Fibroblast of lung (primary cell): ENCODE data around the gene DSPP.

ENCODE experiments used
- EZH2 ChIP-seq: IDR thresholded peaks from 2 replicates; pipeline ENCODE4 v1.5.1; 2012; ENCODE audit warnings: low read length, control low read depth, mild to moderate bottlenecking; ENCODE audit errors: missing control alignments
- TF ChIP-seq, protein P1 (sequence below), 2 donors: IDR thresholded peaks in 1 of 2; conservative IDR thresholded peaks in 1 of 2; 1 replicate in 1 of 2; 2 replicates in 1 of 2; pipeline ENCODE4 v1.5.1; 2011 to 2012; ENCODE audit warnings: low read length in 2 of 2, control low read depth in 1 of 2, inconsistent platforms in 1 of 2, low read depth in 1 of 2, mild to moderate bottlenecking in 1 of 2

DNA sequence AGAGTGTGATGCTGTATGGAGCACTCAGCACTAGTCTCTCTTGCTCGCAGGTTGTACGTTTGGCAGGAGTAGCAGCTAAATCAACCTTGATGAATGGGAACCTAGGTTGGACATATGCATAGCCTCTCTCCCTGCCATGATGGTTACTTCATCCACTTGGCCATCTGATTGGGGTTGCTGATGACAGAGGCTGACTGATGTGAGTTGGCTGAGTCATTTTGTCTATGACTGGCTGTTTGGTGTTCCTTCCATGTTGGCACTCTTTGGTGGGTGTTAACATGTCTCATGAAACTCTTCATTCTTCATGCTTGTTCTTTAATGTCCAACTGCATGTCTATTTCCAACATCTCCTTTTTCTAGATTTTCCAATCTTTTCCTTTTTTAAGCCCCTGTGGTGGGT, 47.5 kb upstream of the DSPP start:
- TF ChIP-seq, protein P1, sequence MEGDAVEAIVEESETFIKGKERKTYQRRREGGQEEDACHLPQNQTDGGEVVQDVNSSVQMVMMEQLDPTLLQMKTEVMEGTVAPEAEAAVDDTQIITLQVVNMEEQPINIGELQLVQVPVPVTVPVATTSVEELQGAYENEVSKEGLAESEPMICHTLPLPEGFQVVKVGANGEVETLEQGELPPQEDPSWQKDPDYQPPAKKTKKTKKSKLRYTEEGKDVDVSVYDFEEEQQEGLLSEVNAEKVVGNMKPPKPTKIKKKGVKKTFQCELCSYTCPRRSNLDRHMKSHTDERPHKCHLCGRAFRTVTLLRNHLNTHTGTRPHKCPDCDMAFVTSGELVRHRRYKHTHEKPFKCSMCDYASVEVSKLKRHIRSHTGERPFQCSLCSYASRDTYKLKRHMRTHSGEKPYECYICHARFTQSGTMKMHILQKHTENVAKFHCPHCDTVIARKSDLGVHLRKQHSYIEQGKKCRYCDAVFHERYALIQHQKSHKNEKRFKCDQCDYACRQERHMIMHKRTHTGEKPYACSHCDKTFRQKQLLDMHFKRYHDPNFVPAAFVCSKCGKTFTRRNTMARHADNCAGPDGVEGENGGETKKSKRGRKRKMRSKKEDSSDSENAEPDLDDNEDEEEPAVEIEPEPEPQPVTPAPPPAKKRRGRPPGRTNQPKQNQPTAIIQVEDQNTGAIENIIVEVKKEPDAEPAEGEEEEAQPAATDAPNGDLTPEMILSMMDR (conservative IDR thresholded peaks at IDR 0.05 in 1 of 2, IDR thresholded peaks at IDR 0.05 in 1 of 2; ENCODE audit: low read depth in 1 of 2, low read length in 2 of 2), result no peak
- TF ChIP-seq EZH2, result no peak
